Measurements from ENCODE around the gene ITIH5.

DNA sequence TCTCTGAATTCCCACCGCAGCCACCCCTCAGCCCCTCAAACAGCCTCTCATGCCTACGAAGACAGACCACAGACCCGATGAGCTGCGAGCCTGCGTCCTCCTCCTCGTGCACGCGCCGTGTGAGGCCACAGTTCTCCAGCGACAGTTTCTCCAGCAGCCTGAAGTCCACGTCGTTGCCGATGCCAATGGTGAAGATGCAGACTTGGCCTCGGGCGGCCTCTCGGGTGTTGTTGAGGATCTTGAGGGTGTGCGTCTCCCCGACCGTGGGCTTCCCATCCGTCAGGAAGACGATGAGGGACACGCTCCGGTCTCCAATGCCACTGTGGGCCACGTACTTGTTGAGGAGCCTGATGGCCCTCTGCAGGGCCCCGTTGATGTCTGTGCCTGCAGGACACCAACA lies 87.1 kb downstream of the ITIH5 start:
- TF ChIP-seq CTCF (conservative IDR thresholded peaks at IDR 0.05; ENCODE audit: low read length) (no peak), EZH2phosphoT487 (IDR thresholded peaks at IDR 0.05; ENCODE audit: borderline replicate concordance) (no peak)
